ENCODE data around the gene SYNGR1. TPM values are rescaled to one million over a fixed set of nuclear protein-coding genes. Genes with fewer than 3 reads are reported as not detected.

SYNGR1 gene
- total and polyA plus RNA-seq, 2 of the 8 experiments (the other 6 are each of a cell fraction or from before 2014, with no cell fraction given): 32.5 to 84.7 TPM

- TF ChIP-seq CHD7 (IDR thresholded peaks at IDR 0.05; ENCODE audit: insufficient replicate concordance, low read length) (no peak), ATF2 (IDR thresholded peaks at IDR 0.05; ENCODE audit: low read length) (peak; percentile 84), BACH1 (IDR thresholded peaks at IDR 0.05; ENCODE audit: low read length) (no peak), POLR2AphosphoS5 (IDR thresholded peaks at IDR 0.05; ENCODE audit: low read depth, low read length) (peak; percentile 86), ZNF274 (IDR thresholded peaks at IDR 0.05; ENCODE audit: borderline replicate concordance, extremely low read depth, low read length) (no peak), CREB1 (IDR thresholded peaks at IDR 0.05) (0 out of 2 replicates have a peak, but pooled peaks have one; percentile 19), ATF3 (IDR thresholded peaks at IDR 0.05; ENCODE audit: insufficient read depth, low read depth, low read length) (no peak)
Measured at GRCh38 chr22:39311592-39312400, 38.0 kb upstream of the SYNGR1 start (continued).
